GM18519 (cell line): ENCODE data around the gene CUX1.
"Not testable (repeated sequence)": the region's sequence is repeated elsewhere in the genome, so short reads cannot be mapped to it uniquely, and the experiment has no call there.

Source experiments
- ATAC-seq: cut with Tn5 transposase; IDR thresholded peaks from one replicate; pipeline ENCODE4 v1.9.1; 2021; ENCODE audit warnings: mild to moderate bottlenecking, moderate library complexity; ENCODE audit not compliant: unreplicated experiment, low FRiP score

CUX1 gene

GRCh38 chr7:102305414-102306268 is 488.2 kb downstream of the CUX1 start:
- ATAC-seq, result no peak

- ATAC-seq, result peak; percentile 55
Measured at GRCh38 chr7:102306916-102307677, 489.7 kb downstream of the CUX1 start.

- ATAC-seq, result no peak
Measured at GRCh38 chr7:102310414-102310815, 493.0 kb downstream of the CUX1 start.

- ATAC-seq, result no peak
Measured at GRCh38 chr7:102312317-102312716, 494.9 kb downstream of the CUX1 start.

GRCh38 chr7:102313997-102314780 is 496.8 kb downstream of the CUX1 start:
- no peak for ATAC-seq

- no peak for ATAC-seq
Measured at GRCh38 chr7:102317231-102318059, 500.0 kb downstream of the CUX1 start.

- ATAC-seq, result no peak
Measured at GRCh38 chr7:102318482-102318971, 501.1 kb downstream of the CUX1 start.

GRCh38 chr7:102319671-102320070 is 502.2 kb downstream of the CUX1 start:
- ATAC-seq, result no peak

GRCh38 chr7:102320181-102320580 is 502.8 kb downstream of the CUX1 start:
- no peak for ATAC-seq

- no peak for ATAC-seq
Measured at GRCh38 chr7:102320601-102321350, 503.4 kb downstream of the CUX1 start.

- ATAC-seq, result no peak
Measured at GRCh38 chr7:102321351-102322201, 504.1 kb downstream of the CUX1 start.

- ATAC-seq, result no peak
Measured at GRCh38 chr7:102322202-102322715, 504.8 kb downstream of the CUX1 start.

GRCh38 chr7:102323914-102324195 is 506.4 kb downstream of the CUX1 start:
- no peak for ATAC-seq

GRCh38 chr7:102325106-102325505 is 507.7 kb downstream of the CUX1 start:
- ATAC-seq, result not testable (repeated sequence)

GRCh38 chr7:102326157-102326889 is 508.9 kb downstream of the CUX1 start:
- no peak for ATAC-seq

GRCh38 chr7:102327183-102327582 is 509.8 kb downstream of the CUX1 start:
- ATAC-seq, result not testable (repeated sequence)

- ATAC-seq, result not testable (repeated sequence)
Measured at GRCh38 chr7:102328863-102329262, 511.4 kb downstream of the CUX1 start.

- ATAC-seq, result not testable (repeated sequence)
Measured at GRCh38 chr7:102329366-102329765, 511.9 kb downstream of the CUX1 start.
